A673 (cell line): Measurements from ENCODE around the gene SELENOK. TPM values are rescaled to one million over a fixed set of nuclear protein-coding genes. Genes with fewer than 3 reads are reported as not detected.

Source experiments
- BruUV-seq: library from RNA; stranded (reverse); fragments of 400-500 nt; replicated peaks from 2 replicates; lab custom pipeline; 2021; lab: Mats Ljungman, UMichigan
- CTCF ChIA-PET: fragments of 300-600 bp; sonication (Branson Sonifier 250); formaldehyde crosslinking; loops from one replicate; lab custom pipeline; 2022; ENCODE audit warnings: antibody characterized with exemption; lab: Charles Lee
- POLR2A ChIA-PET: fragments of 300-600 bp; sonication (Branson Sonifier 250); formaldehyde crosslinking; loops from one replicate; lab custom pipeline; 2022; ENCODE audit warnings: antibody characterized with exemption; ENCODE audit not compliant: low non-redundant PET; lab: Charles Lee
- DNase-seq: peaks from one replicate; pipeline ENCODE4 v3.0.0-alpha.2; 2015; ENCODE audit warnings: low spot score
- H3K27ac ChIP-seq: fragments of 200-600 bp; sonication (generic); 2 replicates; pipeline ENCODE4 v1.5.1; 2016; ENCODE audit warnings: mixed run types, low read depth, mild to moderate bottlenecking, mixed read lengths, antibody characterized with exemption, low read length; ENCODE audit not compliant: poor library complexity, severe bottlenecking
- H3K27me3 ChIP-seq: fragments of 200-600 bp; sonication (generic); replicated peaks from 2 replicates; pipeline ENCODE4 v1.6.1; 2017; ENCODE audit warnings: mixed run types, low read depth, mild to moderate bottlenecking, mixed read lengths, antibody characterized with exemption, low read length; ENCODE audit not compliant: insufficient read depth, poor library complexity
- H3K36me3 ChIP-seq: fragments of 200-600 bp; sonication (generic); 2 replicates; pipeline ENCODE4 v1.6.1; 2016; ENCODE audit warnings: mixed run types, mild to moderate bottlenecking, mixed read lengths, antibody characterized with exemption, low read length; ENCODE audit not compliant: insufficient read depth, poor library complexity, severe bottlenecking
- H3K4me1 ChIP-seq: fragments of 200-600 bp; sonication (generic); 2 replicates; pipeline ENCODE4 v1.6.1; 2017; ENCODE audit warnings: mixed run types, mild to moderate bottlenecking, mixed read lengths, antibody characterized with exemption, low read length; ENCODE audit not compliant: insufficient read depth, poor library complexity, severe bottlenecking
- H3K4me3 ChIP-seq: fragments of 200-600 bp; sonication (generic); 2 replicates; pipeline ENCODE4 v1.5.1; 2016; ENCODE audit warnings: low read depth, mixed run types, mild to moderate bottlenecking, mixed read lengths, low read length; ENCODE audit not compliant: poor library complexity, severe bottlenecking
- H3K9me3 ChIP-seq: fragments of 200-600 bp; sonication (generic); 2 replicates; pipeline ENCODE4 v1.6.1; 2016; ENCODE audit warnings: mixed run types, low read depth, mild to moderate bottlenecking, mixed read lengths, antibody characterized with exemption, low read length; ENCODE audit not compliant: poor library complexity, severe bottlenecking
- CTCF ChIP-seq: fragments of 300-800, 200-600 bp; sonication (generic); conservative IDR thresholded peaks from 2 replicates; pipeline ENCODE4 v1.5.1; 2017; ENCODE audit warnings: low read depth, mild to moderate bottlenecking, antibody characterized with exemption, low read length, moderate library complexity, mixed read lengths
- EZH2 ChIP-seq: fragments of 200-600 bp; sonication (generic); IDR thresholded peaks from 2 replicates; pipeline ENCODE4 v1.6.1; 2017; ENCODE audit warnings: borderline replicate concordance, low read depth, mild to moderate bottlenecking, mixed read lengths, antibody characterized with exemption, low read length; ENCODE audit not compliant: poor library complexity, severe bottlenecking
- intact Hi-C: fragments of 100-400 bp; cut with micrococcal nuclease; formaldehyde crosslinking; loops from one replicate; pipeline ENCODE4 v1.10.0; 2022; ENCODE audit not compliant: unreplicated experiment
- total RNA-seq: library from RNA; stranded (reverse); gene quantifications from 2 replicates; pipeline ENCODE4 v1.2.3, GENCODE V29; 2021

Gene SELENOK
- total RNA-seq, 1 experiment from 2014 or later: 19.9 TPM

GRCh38 chr3:53939813-53940212, 48.2 kb upstream of the SELENOK start:
- intact Hi-C loops: loop anchor here (10.0 kb wide), 1 partner anchor 485 kb away; no protein-coding TSS in a partner anchor
- no peak for TF ChIP-seq EZH2
- TF ChIP-seq CTCF: 0 out of 2 replicates have a peak, but pooled peaks have one; percentile 11

GRCh38 chr3:53939086-53939582, 47.5 kb upstream of the SELENOK start:
- intact Hi-C loops: loop anchor here (10.0 kb wide), 1 partner anchor 486 kb away; no protein-coding TSS in a partner anchor
- H3K4me3 ChIP-seq: no peak overlapping the region
- DNase-seq: no peak
- TF ChIP-seq CTCF: no peak
- TF ChIP-seq EZH2: no peak
- H3K4me1 ChIP-seq: peaks cover 6% of the 10 kb centered on the region
- H3K27me3 ChIP-seq: no peaks in the 10 kb centered on the region
- H3K9me3 ChIP-seq: peaks cover 3% of the 10 kb centered on the region
- H3K27ac ChIP-seq: no peak overlapping the region
- BruUV-seq: no TSS peak
- CTCF ChIA-PET: interaction anchor here (1.2 kb wide), 1 partner anchor 435 kb away, joined by 3 read pairs; no protein-coding TSS in a partner anchor
- no peaks in the 10 kb centered on the region for H3K36me3 ChIP-seq
- POLR2A ChIA-PET: no interaction called here

More at GRCh38 chr3:53939813-53940212, 48.2 kb upstream of the SELENOK start:
- CTCF ChIA-PET: interaction anchor here (1.2 kb wide), 1 partner anchor 434 kb away, joined by 3 read pairs; no protein-coding TSS in a partner anchor
- Histone ChIP-seq H3K4me1 (peaks cover 6% of the 10 kb centered on the region), H3K27ac (no peak overlapping the region), H3K27me3 (no peaks in the 10 kb centered on the region), H3K9me3 (peaks cover 3% of the 10 kb centered on the region), H3K36me3 (no peaks in the 10 kb centered on the region), H3K4me3 (no peak overlapping the region)
- no peak for DNase-seq
- BruUV-seq: no TSS peak
- POLR2A ChIA-PET: no interaction called here

GRCh38 chr3:53938645-53939044, 47.0 kb upstream of the SELENOK start:
- Histone ChIP-seq H3K4me3 (no peak overlapping the region), H3K9me3 (peaks cover 3% of the 10 kb centered on the region), H3K27me3 (no peaks in the 10 kb centered on the region), H3K36me3 (no peaks in the 10 kb centered on the region), H3K27ac (no peak overlapping the region), H3K4me1 (peaks cover 6% of the 10 kb centered on the region)
- peak; percentile 64 for TF ChIP-seq CTCF
- no peak for TF ChIP-seq EZH2
- peak; percentile 56 for DNase-seq
- no TSS peak for BruUV-seq
- ChIA-PET CTCF (interaction anchor here (1.2 kb wide), 1 partner anchor 436 kb away, joined by 3 read pairs; no protein-coding TSS in a partner anchor), POLR2A (no interaction called here)
- intact Hi-C loops: loop anchor here (10.0 kb wide), 1 partner anchor 486 kb away; no protein-coding TSS in a partner anchor
